Activated CD8-positive, alpha-beta memory T cell treated with anti-CD3 and anti-CD28 coated beads, Interleukin-2, amount 50 U/mL, for 4 hours (primary cell): ENCODE measurements around the gene ZNF862.
"Not testable (repeated sequence)": the region's sequence is repeated elsewhere in the genome, so short reads cannot be mapped to it uniquely, and the experiment has no call there.

Experiments used
- DNase-seq: peaks from one replicate; pipeline ENCODE4 v3.0.0-alpha.2; 2020

ZNF862 gene

GRCh38 chr7:149882248-149883047 is 44.3 kb downstream of the ZNF862 start:
- no peak for DNase-seq

GRCh38 chr7:149883048-149883438 is 44.9 kb downstream of the ZNF862 start:
- DNase-seq: no peak

GRCh38 chr7:149883452-149883861 is 45.3 kb downstream of the ZNF862 start:
- DNase-seq: peak; percentile 47

GRCh38 chr7:149884016-149884415 is 45.8 kb downstream of the ZNF862 start:
- DNase-seq: no peak

- no peak for DNase-seq
Measured at GRCh38 chr7:149884541-149884940, 46.4 kb downstream of the ZNF862 start.

- DNase-seq: no peak
Measured at GRCh38 chr7:149885191-149886017, 47.2 kb downstream of the ZNF862 start.

GRCh38 chr7:149886018-149886415 is 47.8 kb downstream of the ZNF862 start:
- DNase-seq: no peak

- DNase-seq: no peak
Measured at GRCh38 chr7:149887311-149887710, 49.1 kb downstream of the ZNF862 start.

GRCh38 chr7:149890715-149891114 is 52.5 kb downstream of the ZNF862 start:
- not testable (repeated sequence) for DNase-seq

GRCh38 chr7:149894957-149895356 is 56.8 kb downstream of the ZNF862 start:
- DNase-seq: not testable (repeated sequence)

GRCh38 chr7:149907776-149908376 is 69.7 kb downstream of the ZNF862 start:
- DNase-seq: not testable (repeated sequence)

- DNase-seq: not testable (repeated sequence)
Measured at GRCh38 chr7:149910219-149910618, 72.0 kb downstream of the ZNF862 start.

- DNase-seq: not testable (repeated sequence)
Measured at GRCh38 chr7:149912126-149912525, 74.0 kb downstream of the ZNF862 start.
